GM20000 (cell line): ENCODE data around the gene CXCR5.

ENCODE experiments used
- DNase-seq: peaks from one replicate; pipeline ENCODE4 v3.0.0; 2012; ENCODE audit warnings: low spot score
- TF ChIP-seq, protein P1 (sequence below): IDR thresholded peaks from 2 replicates; pipeline ENCODE4 v1.5.1; 2012; ENCODE audit warnings: mild to moderate bottlenecking, control low read depth; ENCODE audit errors: extremely low read depth, missing control alignments

CXCR5 gene

DNA sequence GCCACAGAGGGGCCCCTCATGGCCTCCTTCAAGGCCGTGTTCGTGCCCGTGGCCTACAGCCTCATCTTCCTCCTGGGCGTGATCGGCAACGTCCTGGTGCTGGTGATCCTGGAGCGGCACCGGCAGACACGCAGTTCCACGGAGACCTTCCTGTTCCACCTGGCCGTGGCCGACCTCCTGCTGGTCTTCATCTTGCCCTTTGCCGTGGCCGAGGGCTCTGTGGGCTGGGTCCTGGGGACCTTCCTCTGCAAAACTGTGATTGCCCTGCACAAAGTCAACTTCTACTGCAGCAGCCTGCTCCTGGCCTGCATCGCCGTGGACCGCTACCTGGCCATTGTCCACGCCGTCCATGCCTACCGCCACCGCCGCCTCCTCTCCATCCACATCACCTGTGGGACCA, 10.0 kb downstream of the CXCR5 start:
- no peak for DNase-seq
- TF ChIP-seq, protein P1, sequence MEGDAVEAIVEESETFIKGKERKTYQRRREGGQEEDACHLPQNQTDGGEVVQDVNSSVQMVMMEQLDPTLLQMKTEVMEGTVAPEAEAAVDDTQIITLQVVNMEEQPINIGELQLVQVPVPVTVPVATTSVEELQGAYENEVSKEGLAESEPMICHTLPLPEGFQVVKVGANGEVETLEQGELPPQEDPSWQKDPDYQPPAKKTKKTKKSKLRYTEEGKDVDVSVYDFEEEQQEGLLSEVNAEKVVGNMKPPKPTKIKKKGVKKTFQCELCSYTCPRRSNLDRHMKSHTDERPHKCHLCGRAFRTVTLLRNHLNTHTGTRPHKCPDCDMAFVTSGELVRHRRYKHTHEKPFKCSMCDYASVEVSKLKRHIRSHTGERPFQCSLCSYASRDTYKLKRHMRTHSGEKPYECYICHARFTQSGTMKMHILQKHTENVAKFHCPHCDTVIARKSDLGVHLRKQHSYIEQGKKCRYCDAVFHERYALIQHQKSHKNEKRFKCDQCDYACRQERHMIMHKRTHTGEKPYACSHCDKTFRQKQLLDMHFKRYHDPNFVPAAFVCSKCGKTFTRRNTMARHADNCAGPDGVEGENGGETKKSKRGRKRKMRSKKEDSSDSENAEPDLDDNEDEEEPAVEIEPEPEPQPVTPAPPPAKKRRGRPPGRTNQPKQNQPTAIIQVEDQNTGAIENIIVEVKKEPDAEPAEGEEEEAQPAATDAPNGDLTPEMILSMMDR = no peak

DNA sequence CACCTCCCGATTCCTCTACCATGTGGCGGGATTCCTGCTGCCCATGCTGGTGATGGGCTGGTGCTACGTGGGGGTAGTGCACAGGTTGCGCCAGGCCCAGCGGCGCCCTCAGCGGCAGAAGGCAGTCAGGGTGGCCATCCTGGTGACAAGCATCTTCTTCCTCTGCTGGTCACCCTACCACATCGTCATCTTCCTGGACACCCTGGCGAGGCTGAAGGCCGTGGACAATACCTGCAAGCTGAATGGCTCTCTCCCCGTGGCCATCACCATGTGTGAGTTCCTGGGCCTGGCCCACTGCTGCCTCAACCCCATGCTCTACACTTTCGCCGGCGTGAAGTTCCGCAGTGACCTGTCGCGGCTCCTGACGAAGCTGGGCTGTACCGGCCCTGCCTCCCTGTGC, 10.5 kb downstream of the CXCR5 start:
- no peak for DNase-seq

DNA sequence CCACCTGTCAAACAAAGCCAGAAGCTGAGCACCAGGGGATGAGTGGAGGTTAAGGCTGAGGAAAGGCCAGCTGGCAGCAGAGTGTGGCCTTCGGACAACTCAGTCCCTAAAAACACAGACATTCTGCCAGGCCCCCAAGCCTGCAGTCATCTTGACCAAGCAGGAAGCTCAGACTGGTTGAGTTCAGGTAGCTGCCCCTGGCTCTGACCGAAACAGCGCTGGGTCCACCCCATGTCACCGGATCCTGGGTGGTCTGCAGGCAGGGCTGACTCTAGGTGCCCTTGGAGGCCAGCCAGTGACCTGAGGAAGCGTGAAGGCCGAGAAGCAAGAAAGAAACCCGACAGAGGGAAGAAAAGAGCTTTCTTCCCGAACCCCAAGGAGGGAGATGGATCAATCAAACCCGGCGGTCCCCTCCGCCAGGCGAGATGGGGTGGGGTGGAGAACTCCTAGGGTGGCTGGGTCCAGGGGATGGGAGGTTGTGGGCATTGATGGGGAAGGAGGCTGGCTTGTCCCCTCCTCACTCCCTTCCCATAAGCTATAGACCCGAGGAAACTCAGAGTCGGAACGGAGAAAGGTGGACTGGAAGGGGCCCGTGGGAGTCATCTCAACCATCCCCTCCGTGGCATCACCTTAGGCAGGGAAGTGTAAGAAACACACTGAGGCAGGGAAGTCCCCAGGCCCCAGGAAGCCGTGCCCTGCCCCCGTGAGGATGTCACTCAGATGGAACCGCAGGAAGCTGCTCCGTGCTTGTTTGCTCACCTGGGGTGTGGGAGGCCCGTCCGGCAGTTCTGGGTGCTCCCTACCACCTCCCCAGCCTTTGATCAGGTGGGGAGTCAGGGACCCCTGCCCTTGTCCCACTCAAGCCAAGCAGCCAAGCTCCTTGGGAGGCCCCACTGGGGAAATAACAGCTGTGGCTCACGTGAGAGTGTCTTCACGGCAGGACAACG, 11.7 kb downstream of the CXCR5 start:
- peak; percentile 75 for DNase-seq
- TF ChIP-seq, protein P1 = no peak

More for the DNA sequence above, 10.5 kb downstream of the CXCR5 start:
- TF ChIP-seq, protein P1 = no peak

DNA sequence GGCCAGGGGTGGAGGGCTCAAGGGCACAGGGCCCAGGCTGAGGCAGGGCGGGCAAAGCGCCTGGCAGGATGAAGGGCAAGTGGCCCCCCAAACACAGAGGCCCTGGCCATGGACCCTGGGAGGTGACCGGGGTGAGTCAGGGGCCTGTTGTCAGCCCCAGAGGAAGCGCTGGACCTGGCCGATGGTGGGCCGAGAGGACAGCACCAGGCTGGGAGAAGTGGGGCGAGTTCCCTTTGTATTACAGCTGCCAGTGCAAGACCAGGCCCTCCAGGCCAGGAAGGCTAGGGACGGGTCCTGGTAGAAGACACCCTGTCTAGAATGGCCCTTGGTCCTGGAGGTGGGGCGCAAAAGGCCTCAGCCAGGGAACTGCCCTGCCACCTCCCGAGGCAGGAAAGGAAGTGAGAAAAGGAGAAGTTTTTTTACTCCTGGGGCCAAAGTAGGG, 12.8 kb downstream of the CXCR5 start:
- TF ChIP-seq, protein P1 = no peak
- no peak for DNase-seq

DNA sequence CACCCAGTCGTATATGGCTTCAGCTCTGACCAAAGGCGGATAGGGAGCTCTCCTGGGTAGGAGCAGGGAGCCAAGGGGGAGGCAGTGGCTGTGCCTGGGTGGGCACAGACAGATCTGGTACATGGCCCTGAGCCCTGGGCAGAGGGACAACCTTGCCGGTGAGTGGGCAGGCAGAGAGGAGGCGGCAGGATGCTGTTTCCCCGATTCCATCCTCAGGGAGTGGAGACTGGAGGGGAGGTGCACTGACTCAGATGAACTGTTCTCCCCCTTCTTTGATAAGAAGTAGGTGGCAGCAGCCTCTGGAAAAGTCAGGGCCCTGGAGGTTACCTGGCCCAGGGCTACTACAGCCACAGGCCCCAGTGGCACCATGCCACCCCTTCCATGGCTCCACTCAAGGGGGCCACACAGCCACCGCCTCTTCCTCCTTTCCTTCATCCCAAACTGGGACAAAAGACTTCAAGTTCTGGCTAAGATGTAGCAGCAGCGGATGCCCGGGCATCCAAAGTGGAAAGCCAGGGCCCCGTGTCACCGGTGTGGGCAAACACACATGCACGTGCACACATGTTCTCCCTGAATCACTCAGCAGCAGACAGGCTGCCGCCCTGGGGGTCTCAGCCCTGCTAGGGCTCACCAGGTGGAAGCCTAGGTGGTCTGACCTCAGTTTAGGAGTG, 13.4 kb downstream of the CXCR5 start:
- DNase-seq = no peak
- TF ChIP-seq, protein P1 = no peak

DNA sequence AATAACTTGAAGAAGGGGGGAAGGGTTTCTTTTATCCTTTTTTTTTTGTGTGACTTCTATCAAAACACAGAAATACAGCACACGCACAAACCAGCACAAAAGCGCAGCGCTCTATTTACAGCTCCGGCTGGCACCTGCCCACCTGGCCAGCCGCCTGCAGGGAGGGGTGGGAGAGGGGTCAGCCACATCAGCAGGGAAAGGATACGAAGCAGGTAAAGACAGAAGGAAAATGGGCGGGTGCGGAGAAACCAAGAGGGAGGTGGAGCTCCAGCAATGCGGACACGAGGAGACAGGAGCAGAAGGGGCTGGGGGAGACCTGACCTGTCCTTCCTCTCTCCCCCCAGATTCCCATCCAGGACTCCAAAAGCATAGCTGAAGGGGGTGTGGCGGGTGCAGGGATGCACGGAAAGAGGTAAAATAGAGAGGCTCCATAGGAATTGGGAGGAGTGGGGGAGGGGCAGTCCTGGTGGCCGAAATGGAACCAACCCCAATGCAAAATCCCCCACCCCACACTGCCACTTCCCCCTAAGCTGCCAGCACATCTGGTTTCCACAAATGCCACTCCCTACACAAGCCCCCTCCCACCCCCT, 14.1 kb downstream of the CXCR5 start:
- TF ChIP-seq, protein P1 = no peak
- DNase-seq = no peak
